GM13977 (cell line): ENCODE measurements around the gene SETD2.
"Not testable (repeated sequence)": the region's sequence is repeated elsewhere in the genome, so short reads cannot be mapped to it uniquely, and the experiment has no call there.

Experiments used
- DNase-seq: peaks from one replicate; pipeline ENCODE4 v3.0.0; 2012; ENCODE audit warnings: low spot score
- CTCF ChIP-seq: IDR thresholded peaks from 2 replicates; pipeline ENCODE4 v1.5.1; 2012; ENCODE audit warnings: mild to moderate bottlenecking, control low read depth; ENCODE audit not compliant: insufficient read depth; ENCODE audit errors: extremely low read depth, missing control alignments
- in situ Hi-C: fragments of 300-500 bp; cut with MboI; formaldehyde crosslinking; loops from one replicate; pipeline ENCODE4 v1.12.0; 2022; ENCODE audit warnings: low sequenced_read_pairs, low pct_unique_long_range_greater_than_20kb, mixed read lengths, inconsistent platforms; ENCODE audit not compliant: unreplicated experiment

Gene SETD2

GRCh38 chr3:47130557-47130956 is 33.4 kb downstream of the SETD2 start:
- no peak for DNase-seq
- no peak for TF ChIP-seq CTCF
- in situ Hi-C loops = no loop called here

- DNase-seq = no peak
- in situ Hi-C loops = no loop called here
- TF ChIP-seq CTCF = no peak
Observed at GRCh38 chr3:47128137-47128536, 35.8 kb downstream of the SETD2 start.

GRCh38 chr3:47123857-47124256 is 40.1 kb downstream of the SETD2 start:
- TF ChIP-seq CTCF = no peak
- in situ Hi-C loops = no loop called here
- no peak for DNase-seq

- in situ Hi-C loops = no loop called here
- no peak for DNase-seq
- no peak for TF ChIP-seq CTCF
Observed at GRCh38 chr3:47121409-47121808, 42.5 kb downstream of the SETD2 start.

GRCh38 chr3:47120138-47120537 is 43.8 kb downstream of the SETD2 start:
- no peak for DNase-seq
- in situ Hi-C loops = no loop called here

GRCh38 chr3:47119387-47119786 is 44.5 kb downstream of the SETD2 start:
- in situ Hi-C loops = not testable (repeated sequence)

More at GRCh38 chr3:47120138-47120537, 43.8 kb downstream of the SETD2 start:
- no peak for TF ChIP-seq CTCF

GRCh38 chr3:47117807-47118364 is 46.0 kb downstream of the SETD2 start:
- DNase-seq = no peak
- in situ Hi-C loops = no loop called here
- TF ChIP-seq CTCF = no peak

More at GRCh38 chr3:47119387-47119786, 44.5 kb downstream of the SETD2 start:
- DNase-seq = not testable (repeated sequence)

- in situ Hi-C loops, DNase-seq: not testable (repeated sequence)
Observed at GRCh38 chr3:47115524-47115923, 48.4 kb downstream of the SETD2 start.
